Skeletal muscle cell (primary cell): Measurements from ENCODE around the gene MROH9.
A peak's percentile ranks its signal among the peaks of the same experiment; 100 is the strongest.

ENCODE experiments used
- DNase-seq: peaks from one replicate; pipeline ENCODE4 v3.0.0-alpha.2; 2010; ENCODE audit warnings: low read depth
- H3K4me3 ChIP-seq: 2 replicates; pipeline ENCODE4 v1.5.1; 2011; ENCODE audit warnings: low read depth, mild to moderate bottlenecking, control low read depth, low read length, moderate library complexity

MROH9 gene

DNA sequence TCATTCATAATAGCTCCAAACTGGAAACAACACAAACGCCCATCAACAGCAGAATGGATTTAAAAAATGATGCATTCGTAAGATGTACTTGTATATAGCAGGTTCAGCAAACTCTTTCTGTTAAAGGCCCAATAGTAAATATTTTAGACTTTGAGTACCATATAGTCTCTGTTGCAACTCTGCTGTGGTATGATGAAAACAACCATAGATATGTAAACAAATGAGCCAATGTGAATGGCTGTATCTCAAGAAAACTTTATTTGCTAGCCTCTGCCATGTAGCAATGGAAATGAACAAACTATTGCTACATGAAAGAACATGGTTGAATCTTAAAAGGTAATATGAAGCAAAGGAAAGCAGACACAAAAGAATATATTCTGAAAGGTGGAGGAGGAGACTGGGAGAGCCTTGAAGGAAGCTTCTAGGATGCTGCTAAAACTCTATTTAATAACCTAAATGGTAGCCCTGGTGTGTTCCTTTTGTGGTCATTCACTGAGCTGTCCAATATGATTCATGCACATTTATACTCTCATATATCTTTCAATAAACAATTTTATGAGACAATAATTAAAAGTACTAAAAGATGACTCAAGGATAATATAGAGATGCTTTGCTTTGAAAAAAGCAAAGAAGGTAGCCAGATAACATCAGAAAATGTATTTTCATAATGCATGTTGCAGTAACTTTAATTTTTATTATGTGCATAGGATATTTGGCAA lies 126.2 kb downstream of the MROH9 start:
- H3K4me3 ChIP-seq, result no peak overlapping the region
- DNase-seq, result no peak

DNA sequence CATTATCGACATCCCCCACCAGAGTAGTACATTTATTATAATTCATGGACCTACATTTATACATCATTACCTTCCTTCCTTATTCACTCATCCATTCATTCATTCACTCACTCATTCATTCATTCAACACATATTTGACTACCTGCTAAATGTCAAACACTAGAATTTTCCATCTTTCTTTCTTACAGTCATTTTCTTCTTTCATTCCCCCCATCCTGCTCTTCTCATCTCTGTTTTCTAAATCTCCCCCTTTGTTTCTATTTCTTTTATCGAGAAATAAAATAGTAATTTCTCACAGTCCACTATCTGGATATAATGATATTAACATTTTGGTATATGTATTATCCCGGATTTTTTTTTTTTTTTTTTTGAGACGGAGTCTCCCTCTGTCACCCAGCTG lies 127.6 kb downstream of the MROH9 start:
- H3K4me3 ChIP-seq, result no peak overlapping the region
- DNase-seq, result no peak

DNA sequence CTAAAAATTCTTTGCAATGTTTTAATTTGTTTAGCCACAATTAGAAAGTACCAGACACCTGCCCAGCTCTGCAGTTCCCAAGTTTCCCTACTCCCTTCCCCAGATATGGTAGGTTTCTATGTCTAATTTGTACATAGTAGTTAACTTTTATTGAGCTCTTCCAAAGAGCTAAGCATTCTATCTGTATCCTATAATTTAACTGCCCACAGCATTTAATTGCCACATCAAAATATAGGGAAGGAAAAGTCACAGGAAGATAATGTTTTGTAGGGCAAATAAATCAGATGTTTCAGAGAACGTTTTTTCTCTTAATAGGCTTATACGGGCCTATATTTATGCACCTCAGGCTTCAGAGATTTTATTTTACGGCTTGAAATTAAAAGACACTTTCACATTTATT lies 139.7 kb downstream of the MROH9 start:
- H3K4me3 ChIP-seq, result no peak overlapping the region
- no peak for DNase-seq

DNA sequence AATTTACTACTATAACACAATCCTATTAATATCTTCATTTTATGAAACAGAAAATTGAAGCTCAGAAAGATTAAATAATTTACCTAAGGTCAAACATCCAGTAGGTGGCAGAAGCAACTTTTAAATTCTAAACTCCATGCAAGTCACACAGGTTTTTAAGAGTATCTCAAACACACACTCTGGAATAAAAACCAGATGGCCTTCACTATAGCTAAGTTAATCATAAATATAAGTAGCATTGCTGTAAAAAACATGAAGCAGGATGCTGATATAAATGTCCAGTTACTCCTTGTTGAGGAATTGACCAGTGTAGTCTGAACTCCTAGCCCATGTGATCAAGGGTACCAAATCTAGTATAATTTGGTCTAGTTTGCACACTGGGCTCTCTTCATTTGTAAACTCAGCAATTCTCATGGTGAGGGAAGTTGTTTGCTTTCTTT lies 146.0 kb downstream of the MROH9 start:
- DNase-seq, result peak; percentile 14
- H3K4me3 ChIP-seq, result no peak overlapping the region

DNA sequence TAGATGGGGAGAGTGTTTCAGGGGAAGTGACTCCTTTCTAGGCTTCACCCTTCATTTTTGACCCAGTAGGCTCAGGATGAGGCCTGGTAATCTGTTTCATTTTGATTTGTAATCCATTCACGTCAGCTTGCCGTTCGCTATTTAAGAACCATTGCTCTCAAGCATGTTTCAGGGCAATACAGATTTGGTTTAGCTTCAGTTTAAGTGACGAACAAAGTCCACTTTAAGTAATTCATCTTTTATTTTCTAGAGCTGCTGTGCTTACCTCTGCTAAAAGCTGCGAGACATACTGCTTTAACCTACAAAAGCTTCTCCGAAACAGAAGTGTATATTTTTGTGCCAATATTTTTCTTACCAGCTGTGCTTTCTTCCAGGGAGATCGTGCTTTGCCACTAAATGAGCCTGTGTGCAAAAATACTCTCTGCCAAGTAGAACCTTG lies 146.4 kb downstream of the MROH9 start:
- no peak for DNase-seq
- H3K4me3 ChIP-seq, result no peak overlapping the region

DNA sequence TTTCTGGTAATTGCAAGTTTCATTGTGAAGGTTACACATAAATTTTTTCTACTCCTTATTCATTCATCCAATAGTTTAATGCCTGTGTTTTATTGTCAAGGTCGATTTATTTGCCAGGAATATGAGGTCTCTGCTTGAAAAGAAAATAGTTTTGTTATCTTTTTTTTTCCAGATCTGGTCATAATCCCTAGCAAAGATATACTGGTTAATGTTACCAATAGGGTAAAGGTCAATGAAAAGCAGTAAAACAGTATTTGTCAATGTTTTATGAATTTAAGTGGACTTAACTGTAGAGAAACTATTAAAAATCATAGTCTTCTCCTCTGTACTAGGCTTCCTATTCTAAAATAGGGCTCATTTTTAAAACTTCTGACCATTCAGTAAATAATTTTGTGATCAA lies 147.3 kb downstream of the MROH9 start:
- DNase-seq, result no peak
- H3K4me3 ChIP-seq, result no peak overlapping the region

DNA sequence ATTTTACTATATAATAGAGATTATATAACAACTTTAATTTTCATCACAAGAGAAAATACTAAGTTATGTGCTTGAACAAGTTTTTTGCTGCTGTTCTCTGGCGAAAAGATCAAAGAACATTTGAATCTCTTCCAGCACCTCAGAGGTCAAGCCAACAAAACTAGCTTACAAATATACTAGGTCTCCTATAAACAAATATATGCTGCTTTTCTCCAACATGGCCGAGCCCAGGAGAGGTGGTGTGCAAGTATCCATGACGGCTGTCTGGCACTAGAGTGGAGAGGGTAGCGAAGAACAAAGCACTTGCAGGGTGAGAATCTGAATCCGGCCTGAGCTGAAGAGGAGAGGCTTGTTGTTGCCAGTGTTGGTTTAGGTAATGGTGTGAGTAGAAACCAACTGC lies 147.9 kb downstream of the MROH9 start:
- H3K4me3 ChIP-seq, result no peak overlapping the region
- DNase-seq, result no peak

DNA sequence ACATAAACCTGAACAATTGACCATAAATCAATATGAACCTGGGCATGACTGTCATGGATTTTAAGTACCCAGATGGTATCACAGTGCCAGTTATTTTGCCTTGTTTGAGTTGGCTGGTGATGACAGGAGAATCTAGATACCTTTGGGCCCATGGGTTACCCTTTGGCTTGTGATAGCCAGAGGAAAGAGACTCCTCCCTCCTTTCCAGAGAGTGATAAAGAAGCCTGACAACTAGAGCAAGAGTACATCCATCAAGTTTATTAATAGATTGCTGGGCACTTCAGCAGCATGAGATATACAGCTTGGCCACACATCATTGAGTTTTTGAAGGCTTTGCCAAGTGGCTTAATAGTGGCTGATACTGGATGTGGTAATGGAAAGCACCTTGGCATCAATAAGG lies 148.8 kb downstream of the MROH9 start:
- H3K4me3 ChIP-seq, result no peak overlapping the region
- no peak for DNase-seq

DNA sequence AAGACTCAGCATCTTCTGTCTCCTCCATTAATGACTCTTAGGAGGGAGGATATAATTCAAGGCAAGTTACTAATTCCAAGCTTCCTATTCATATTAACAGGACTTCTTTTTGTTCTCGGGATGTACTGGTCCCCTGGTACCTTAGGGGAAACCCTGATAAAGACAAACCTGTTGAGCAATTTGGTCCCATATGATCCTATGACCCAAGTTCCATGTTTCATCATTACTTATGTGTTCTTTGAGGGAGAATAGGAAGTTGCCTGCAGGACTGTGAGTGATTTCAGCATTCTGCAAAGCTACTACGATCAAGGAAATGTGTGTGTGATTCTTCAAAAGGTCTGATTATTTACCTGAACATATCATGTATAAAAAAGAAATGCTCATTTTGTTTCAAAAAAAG lies 149.5 kb downstream of the MROH9 start:
- no peak for DNase-seq
- H3K4me3 ChIP-seq, result no peak overlapping the region

DNA sequence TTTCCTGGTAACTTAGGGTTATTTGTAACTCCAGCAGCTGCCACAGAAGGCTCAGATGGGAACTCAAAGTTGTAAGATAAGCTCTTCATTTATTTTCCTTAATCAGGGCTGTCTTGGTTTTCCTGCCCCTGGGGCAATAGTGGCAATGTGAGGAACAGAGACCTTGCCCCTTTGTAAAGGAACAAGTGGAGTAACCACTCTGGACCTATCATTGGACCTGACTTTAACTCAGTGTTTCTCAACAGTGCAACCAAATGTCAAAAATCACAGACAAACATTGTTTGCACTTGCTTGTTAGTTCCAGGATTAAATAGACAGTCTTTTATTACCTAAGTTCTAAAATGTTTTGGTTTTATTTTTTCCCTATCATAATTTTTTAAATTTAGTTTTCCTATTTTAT lies 152.6 kb downstream of the MROH9 start:
- no peak overlapping the region for H3K4me3 ChIP-seq
- DNase-seq, result no peak

DNA sequence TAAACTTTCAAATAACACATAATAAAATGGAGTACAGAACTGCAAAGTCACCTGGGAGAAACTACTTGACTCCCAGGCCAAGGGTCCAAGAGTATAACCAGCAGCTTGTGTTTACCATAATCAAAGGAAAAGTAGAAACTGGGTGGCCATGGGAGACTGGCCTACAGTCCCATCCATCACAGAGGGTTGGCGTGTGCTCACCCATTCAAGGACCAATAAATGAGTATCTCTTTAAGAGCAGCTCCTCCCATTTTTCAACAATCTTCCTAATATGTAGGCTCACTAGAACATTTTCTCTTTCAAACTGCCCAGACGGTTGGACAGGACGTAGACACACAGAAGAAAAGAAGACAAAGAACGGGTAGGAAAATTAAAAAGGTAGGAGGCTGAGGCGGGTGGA lies 155.3 kb downstream of the MROH9 start, which contains the start of gene FMO3:
TSS of gene FMO3 (plus strand) at position 302 of the 400 bp plus-strand sequence. CDS start 1,754 bp downstream, outside the sequence.
- H3K4me3 ChIP-seq, result no peak within 1 kb of the TSS
- DNase-seq, result no peak

DNA sequence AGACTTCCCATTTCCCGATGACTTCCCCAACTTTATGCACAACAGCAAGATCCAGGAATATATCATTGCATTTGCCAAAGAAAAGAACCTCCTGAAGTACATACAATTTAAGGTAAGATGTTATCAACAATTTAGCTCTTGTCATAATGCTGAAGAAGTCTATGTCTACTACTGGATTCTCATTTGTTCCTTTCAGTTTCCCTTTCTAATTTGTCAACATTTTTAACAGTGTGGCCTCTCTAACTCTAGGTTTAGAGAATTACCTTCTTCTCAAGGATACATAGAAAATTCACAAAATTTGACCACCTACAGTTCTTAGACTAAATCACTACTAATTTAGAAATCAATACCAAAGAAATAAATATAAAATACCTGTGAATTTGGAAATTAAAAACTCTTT lies 168.5 kb downstream of the MROH9 start:
- no peak for DNase-seq
- no peak overlapping the region for H3K4me3 ChIP-seq

DNA sequence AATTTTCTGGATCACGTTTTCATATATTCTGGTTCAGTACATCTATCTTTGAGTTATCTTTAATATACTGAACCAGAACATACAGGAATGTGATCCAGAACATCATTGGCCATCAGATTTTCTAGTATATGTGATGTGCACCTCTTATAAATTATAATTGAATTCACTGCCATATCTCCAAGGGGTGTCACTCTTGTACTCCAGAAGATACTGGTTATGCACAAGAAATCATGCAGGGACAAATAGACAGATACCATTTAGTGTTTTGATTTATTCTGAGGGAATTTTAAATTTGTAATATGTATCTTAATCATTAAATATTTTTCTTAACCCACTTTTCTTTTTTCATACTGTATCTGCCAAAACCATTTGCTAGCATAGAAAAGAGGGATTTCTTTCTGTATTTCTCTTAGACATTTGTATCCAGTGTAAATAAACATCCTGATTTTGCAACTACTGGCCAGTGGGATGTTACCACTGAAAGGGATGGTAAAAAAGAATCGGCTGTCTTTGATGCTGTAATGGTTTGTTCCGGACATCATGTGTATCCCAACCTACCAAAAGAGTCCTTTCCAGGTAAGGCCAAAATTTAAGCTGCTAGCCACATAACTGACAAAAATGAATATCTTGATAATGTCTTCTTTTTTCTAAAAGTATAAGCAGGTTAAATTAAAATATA lies 172.1 kb downstream of the MROH9 start:
- H3K4me3 ChIP-seq, result no peak overlapping the region
- DNase-seq, result no peak

DNA sequence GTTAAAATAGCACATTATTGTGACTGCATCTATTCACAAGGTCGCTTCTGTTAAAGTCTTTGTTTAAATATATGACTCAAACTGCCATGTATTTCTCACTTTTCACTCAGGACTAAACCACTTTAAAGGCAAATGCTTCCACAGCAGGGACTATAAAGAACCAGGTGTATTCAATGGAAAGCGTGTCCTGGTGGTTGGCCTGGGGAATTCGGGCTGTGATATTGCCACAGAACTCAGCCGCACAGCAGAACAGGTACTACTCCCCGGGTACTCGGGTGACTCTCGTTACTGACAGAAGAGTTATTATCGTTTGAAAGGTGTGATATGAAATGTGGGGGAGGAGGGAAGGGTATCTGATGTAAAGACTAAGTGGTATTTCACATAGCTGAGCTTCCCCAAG lies 172.6 kb downstream of the MROH9 start:
- DNase-seq, result no peak
- no peak overlapping the region for H3K4me3 ChIP-seq

DNA sequence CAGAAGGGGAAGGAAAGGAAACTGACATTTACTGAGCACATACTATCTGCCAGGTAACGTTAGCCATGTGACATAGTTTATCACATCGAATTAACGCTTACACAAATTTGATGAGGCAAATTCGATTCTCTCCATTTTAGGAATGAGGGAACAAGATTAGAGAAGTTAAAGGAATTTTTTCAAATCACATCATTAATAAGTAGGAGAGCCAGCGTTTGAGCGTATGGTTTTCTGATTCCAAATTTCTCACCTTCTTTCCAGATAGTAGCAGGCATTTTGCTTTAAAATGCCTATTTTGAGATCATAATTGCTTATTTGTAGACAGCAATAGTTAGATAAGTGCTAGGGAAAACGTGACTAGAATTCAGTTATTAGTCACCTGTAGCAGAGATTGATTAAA lies 174.6 kb downstream of the MROH9 start:
- DNase-seq, result no peak
- no peak overlapping the region for H3K4me3 ChIP-seq

DNA sequence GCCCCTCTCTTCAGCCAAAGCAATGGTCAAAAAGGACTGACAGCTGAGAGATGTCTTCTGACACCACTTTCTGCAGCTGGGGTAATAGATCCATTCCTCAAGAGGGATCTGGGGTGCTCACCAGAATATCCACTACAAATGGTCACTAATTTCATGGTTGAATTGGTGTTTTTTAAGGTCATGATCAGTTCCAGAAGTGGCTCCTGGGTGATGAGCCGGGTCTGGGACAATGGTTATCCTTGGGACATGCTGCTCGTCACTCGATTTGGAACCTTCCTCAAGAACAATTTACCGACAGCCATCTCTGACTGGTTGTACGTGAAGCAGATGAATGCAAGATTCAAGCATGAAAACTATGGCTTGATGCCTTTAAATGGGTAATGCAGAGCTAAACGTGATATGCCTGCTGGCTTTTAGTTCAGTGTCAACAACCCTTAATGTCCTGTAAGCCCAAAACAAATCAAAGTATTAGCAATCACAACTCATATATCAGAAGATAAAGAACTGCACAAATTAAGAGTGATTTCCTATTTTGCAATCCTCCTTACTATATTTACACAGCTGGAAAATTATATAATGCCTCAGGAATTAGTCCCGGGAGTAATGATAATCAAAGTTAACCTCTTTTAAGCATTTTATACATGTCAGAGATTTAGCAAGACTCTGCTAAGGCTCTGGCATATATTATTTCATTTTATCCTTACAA lies 175.4 kb downstream of the MROH9 start:
- peak; percentile 24 for DNase-seq
- H3K4me3 ChIP-seq, result no peak overlapping the region

DNA sequence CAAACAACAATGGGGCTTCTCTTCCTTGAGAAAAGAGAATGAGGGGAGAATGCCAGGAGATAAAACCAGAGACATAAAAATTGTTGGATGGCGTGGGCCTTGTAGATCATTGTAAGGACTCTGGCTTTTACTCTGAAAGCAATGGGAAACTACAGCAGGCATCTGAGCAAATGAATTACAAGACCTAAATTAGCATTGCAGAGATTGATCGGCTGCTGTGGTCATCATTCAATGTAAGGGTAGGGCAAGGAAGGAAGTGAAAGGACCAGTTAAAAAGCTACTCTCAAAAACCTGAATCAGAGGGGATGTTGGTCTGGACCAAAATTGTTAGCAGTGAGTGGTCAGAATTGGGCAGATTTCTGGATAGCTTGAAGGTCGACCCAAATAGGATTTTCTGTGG lies 176.8 kb downstream of the MROH9 start:
- H3K4me3 ChIP-seq, result no peak overlapping the region
- DNase-seq, result no peak

DNA sequence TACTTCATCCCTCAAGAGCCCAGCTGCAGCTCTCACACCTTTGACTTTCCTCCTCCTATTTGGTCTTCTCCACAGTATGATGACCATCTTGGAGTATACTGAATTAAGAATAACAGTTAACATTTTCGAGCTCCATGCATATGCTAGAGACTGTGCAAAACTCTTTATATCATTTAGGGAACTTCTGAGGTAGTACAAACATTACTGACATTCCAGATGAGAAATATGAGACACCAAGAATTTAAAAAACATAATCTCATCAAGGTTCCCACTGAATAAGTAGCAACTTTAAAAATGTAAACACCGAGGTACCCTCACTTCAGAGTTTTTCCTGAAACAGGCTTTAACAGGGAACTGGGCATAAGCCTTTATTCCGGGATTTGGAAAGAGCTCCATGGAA lies 178.0 kb downstream of the MROH9 start:
- H3K4me3 ChIP-seq, result no peak overlapping the region
- no peak for DNase-seq
